ENCODE results near the gene PFDN5.
"Not testable (repeated sequence)": the region's sequence is repeated elsewhere in the genome, so short reads cannot be mapped to it uniquely, and the experiment has no call there.

PFDN5 gene

GRCh38 chr12:53328043-53328435 is 32.7 kb downstream of the PFDN5 start:
- DNase-seq = no peak

GRCh38 chr12:53330671-53331070 is 35.3 kb downstream of the PFDN5 start:
- no peak for DNase-seq

GRCh38 chr12:53332339-53332738 is 37.0 kb downstream of the PFDN5 start:
- not testable (repeated sequence) for DNase-seq

GRCh38 chr12:53332744-53333143 is 37.4 kb downstream of the PFDN5 start:
- DNase-seq = peak; percentile 54

DNA sequence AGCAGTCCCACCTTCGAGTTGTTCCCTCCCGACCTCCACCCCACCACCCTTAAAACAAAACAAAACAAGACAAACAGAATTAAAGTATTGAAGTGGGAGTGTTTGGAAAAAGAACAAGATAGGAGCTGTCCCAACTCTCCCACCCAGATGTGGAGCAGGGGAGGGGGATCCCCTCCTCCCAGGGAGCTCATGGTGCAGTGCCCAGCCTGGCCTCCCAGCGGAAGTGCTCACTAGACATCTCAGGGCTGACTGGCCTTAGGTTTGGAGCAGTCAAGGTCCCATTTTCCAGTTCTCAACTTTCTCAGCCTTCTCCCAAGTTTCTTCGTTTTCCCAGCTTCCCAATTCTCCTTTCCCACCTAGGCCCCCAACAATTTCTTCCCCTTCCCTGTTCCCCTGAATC is 37.9 kb downstream of the PFDN5 start:
- no peak for DNase-seq

DNA sequence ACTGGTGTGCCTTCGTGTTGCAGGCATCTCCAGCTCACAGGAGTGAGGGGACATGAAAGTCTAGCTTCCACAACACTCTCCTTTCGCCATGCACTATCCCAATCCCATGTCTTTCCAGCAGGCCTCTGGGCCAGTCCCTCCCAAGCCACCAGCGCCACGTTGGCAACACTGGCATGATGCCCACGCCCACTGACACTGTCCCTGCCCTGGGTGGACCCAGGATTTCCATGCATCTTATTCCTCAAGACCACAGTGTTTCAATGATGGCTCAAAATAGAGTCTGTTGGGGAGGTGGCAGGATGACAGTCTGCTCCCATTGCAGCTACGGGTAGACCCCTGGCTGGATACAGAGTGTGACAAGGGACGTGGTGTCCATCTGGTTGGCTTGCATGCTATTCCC is 38.5 kb downstream of the PFDN5 start:
- peak; percentile 74 for DNase-seq

- DNase-seq = no peak
Observed at GRCh38 chr12:53334822-53335221, 39.5 kb downstream of the PFDN5 start.

DNA sequence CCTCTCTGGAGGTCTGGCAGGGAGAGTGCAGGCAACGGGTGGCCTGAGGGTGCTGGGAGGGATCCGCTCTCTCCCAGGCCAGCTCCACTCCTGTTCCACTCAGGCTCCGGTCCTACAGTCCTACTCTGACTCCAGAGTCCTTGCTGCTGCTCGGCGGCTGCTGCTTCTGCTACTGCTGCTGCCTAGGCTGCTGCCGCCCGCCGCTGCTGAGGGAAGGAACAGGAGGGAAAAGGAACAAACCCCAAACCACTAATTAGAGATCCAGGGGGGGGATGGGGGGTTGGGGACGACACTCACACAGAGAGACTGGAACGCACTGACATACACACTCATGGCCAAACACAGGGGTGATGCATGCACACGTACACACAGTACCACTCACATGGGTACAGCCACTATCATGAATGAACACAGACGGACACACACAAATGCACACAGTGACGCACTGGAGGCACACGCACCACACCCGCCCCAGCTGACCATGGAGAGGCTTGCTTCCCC is 40.9 kb downstream of the PFDN5 start, which contains the start of gene SP7:
SP7 (minus strand) TSS at position 174 of the 501 bp plus-strand sequence. CDS start 708 bp downstream, outside the sequence.
- DNase-seq = peak; percentile 62

DNA sequence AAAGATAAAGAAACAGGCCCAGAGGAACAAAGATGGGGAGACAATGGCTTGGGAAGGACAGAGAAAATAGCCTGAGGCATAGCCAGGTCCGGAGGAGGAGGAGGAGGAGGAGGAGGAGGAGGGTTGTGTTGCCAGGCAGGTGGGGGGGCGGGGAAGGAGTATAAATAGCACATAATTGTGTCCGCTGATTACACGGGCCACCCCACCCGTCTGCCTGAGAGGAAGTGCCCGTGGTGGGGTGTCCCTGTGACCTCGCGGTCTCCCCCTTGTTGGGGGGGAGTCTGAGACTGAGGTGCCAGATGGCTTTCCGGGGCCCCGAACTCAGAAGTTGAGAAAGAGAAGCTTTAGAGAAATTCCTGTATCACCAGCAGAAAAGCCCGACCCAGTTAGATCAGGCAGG is 42.7 kb downstream of the PFDN5 start:
- DNase-seq = no peak

DNA sequence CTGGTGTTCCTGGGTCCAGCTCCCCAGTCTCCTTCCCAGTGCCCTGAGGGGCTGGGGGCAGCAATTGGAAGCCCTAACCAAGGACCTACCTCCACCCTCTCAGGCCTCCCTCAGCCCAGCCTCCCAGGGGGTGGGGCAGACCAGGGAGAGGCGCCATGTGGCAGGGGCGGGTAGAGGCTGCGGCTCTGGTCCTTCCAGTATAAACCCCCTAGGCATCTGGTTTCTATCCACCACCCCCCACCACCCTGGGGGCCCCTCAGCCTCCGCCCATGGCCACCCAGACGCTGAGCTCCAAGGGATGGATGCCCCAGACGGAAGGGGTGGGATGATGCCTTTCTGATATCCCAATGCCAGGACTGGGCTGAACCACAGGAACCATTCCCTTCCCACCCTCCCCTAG is 43.6 kb downstream of the PFDN5 start:
- DNase-seq = peak; percentile 64

- no peak for DNase-seq
Observed at GRCh38 chr12:53340398-53340797, 45.1 kb downstream of the PFDN5 start.

- no peak for DNase-seq
Observed at GRCh38 chr12:53343449-53343848, 48.1 kb downstream of the PFDN5 start.

- no peak for DNase-seq
Observed at GRCh38 chr12:53343969-53344368, 48.6 kb downstream of the PFDN5 start.

DNA sequence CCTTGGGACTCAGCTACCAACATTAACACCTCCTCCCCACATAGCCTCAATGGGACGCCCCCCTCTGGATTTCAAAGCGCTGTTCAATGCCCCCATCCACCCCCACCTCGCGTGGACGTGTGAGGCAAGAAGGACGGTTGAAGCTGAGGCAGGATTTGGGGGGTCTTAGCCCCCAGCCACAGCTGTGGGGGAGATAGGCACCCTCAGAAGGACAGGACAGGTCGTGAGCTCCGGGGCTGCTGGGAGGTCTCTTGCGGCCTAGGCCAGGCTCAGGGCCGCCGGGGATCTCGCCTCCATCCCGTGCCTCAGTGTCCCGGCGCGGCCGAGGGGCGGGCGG is 49.1 kb downstream of the PFDN5 start:
- no peak for DNase-seq

- DNase-seq = peak; percentile 90
Observed at GRCh38 chr12:53344824-53345485, 49.6 kb downstream of the PFDN5 start.

- DNase-seq = peak; percentile 80
Observed at GRCh38 chr12:53345486-53346188, 50.3 kb downstream of the PFDN5 start.

DNA sequence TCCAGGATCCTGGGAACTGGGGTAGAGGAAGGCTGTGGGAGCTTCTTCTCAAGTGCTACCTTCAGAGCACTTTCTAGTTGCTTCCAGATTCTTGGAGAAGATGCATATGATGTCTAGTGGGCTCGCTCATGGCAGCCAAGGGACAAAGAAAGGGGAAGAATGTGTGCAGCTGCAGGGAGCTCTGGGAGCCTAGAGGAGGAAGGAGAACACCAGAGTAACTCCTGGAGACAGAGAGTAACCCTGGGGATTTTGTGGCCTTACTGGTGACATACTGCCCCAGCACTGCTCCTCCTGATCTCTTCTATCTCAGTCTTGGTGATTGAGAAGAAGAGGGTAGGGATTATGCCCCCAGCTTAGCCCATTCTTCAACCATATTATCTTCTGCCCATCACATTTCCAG is 51.1 kb downstream of the PFDN5 start:
- DNase-seq = no peak

GRCh38 chr12:53347905-53348304 is 52.6 kb downstream of the PFDN5 start:
- no peak for DNase-seq

Measured in femur (tissue), 1 donor.